GF-D8 (cell line): ENCODE results near the gene RNU1-4.
"Not testable (repeated sequence)": the region's sequence is repeated elsewhere in the genome, so short reads cannot be mapped to it uniquely, and the experiment has no call there.

Experiments used
- DNase-seq: peaks from one replicate; lab custom pipeline; 2025; lab: John Stamatoyannopoulos, UW

RNU1-4 gene

GRCh38 chr1:16708704-16709103 lies 31.6 kb upstream of the RNU1-4 start:
- DNase-seq, result not testable (repeated sequence)

GRCh38 chr1:16709659-16710087 lies 30.6 kb upstream of the RNU1-4 start:
- DNase-seq, result not testable (repeated sequence)

GRCh38 chr1:16710618-16711017 lies 29.7 kb upstream of the RNU1-4 start:
- DNase-seq, result not testable (repeated sequence)

- not testable (repeated sequence) for DNase-seq
Measured at GRCh38 chr1:16712131-16712530, 28.2 kb upstream of the RNU1-4 start.

- DNase-seq, result not testable (repeated sequence)
Measured at GRCh38 chr1:16712582-16712981, 27.7 kb upstream of the RNU1-4 start.

GRCh38 chr1:16712984-16713383 lies 27.3 kb upstream of the RNU1-4 start:
- not testable (repeated sequence) for DNase-seq

GRCh38 chr1:16713480-16713879 lies 26.8 kb upstream of the RNU1-4 start:
- not testable (repeated sequence) for DNase-seq

- DNase-seq, result no peak
Measured at GRCh38 chr1:16716691-16717335, 23.5 kb upstream of the RNU1-4 start.

- no peak for DNase-seq
Measured at GRCh38 chr1:16717336-16718098, 22.8 kb upstream of the RNU1-4 start.

GRCh38 chr1:16718099-16718907 lies 22.0 kb upstream of the RNU1-4 start:
- not testable (repeated sequence) for DNase-seq

GRCh38 chr1:16718908-16719533 lies 21.3 kb upstream of the RNU1-4 start:
- no peak for DNase-seq

GRCh38 chr1:16719571-16720350 lies 20.6 kb upstream of the RNU1-4 start:
- DNase-seq, result no peak

GRCh38 chr1:16720351-16721223 lies 19.7 kb upstream of the RNU1-4 start:
- no peak for DNase-seq

GRCh38 chr1:16721871-16722641 lies 18.3 kb upstream of the RNU1-4 start:
- no peak for DNase-seq

- DNase-seq, result no peak
Measured at GRCh38 chr1:16724718-16725438, 15.4 kb upstream of the RNU1-4 start.

- not testable (repeated sequence) for DNase-seq
Measured at GRCh38 chr1:16725439-16726245, 14.7 kb upstream of the RNU1-4 start.

GRCh38 chr1:16727190-16728111 lies 12.9 kb upstream of the RNU1-4 start:
- no peak for DNase-seq
